OCI-LY3 (cell line): ENCODE data around the gene PRRC1.

ENCODE experiments used
- H2AFZ ChIP-seq: fragments of 200-600, 300-600 bp; shearing (Covaris generic); 2 replicates; pipeline ENCODE4 v1.6.0; 2014; ENCODE audit warnings: antibody characterized with exemption, low read depth, low read length
- H3K27ac ChIP-seq: fragments of 200-600, 300-600 bp; sonication (generic); 2 replicates; pipeline ENCODE4 v1.5.1; 2014; ENCODE audit warnings: mild to moderate bottlenecking, low read length, moderate library complexity, mixed read lengths
- H3K27me3 ChIP-seq: fragments of 200-600, 300-600 bp; sonication (generic); 2 replicates; pipeline ENCODE4 v1.6.1; 2014; ENCODE audit warnings: low read depth, low read length, mixed read lengths
- H3K36me3 ChIP-seq: fragments of 200-600, 300-600 bp; sonication (generic); replicated peaks from 2 replicates; pipeline ENCODE3; 2014; ENCODE audit warnings: low read depth, low read length, mixed read lengths
- H3K4me1 ChIP-seq: fragments of 300-600, 200-600 bp; sonication (generic); 2 replicates; pipeline ENCODE4 v1.6.1; 2014; ENCODE audit warnings: low read length, mixed read lengths
- H3K4me2 ChIP-seq: fragments of 200-600, 300-600 bp; sonication (generic); 2 replicates; pipeline ENCODE4 v1.6.1; 2014; ENCODE audit warnings: low read length, mixed read lengths
- H3K4me3 ChIP-seq: fragments of 300-600, 200-600 bp; sonication (generic); 2 replicates; pipeline ENCODE4 v1.5.1; 2014; ENCODE audit warnings: antibody characterized with exemption, mild to moderate bottlenecking, low read length, moderate library complexity
- H3K79me2 ChIP-seq: fragments of 300-600, 200-600 bp; shearing (Covaris generic); 2 replicates; pipeline ENCODE4 v1.6.1; 2014; ENCODE audit warnings: mild to moderate bottlenecking, low read length, mixed read lengths
- H3K9ac ChIP-seq: fragments of 300-600, 200-600 bp; shearing (Covaris generic); 2 replicates; pipeline ENCODE4 v1.6.0; 2014; ENCODE audit warnings: mild to moderate bottlenecking, low read length, moderate library complexity
- H3K9me3 ChIP-seq: fragments of 200-600, 300-600 bp; shearing (Covaris generic); 2 replicates; pipeline ENCODE4 v1.6.1; 2014; ENCODE audit warnings: low read length, mixed read lengths; ENCODE audit not compliant: insufficient read depth
- H4K20me1 ChIP-seq: fragments of 200-600, 300-600 bp; sonication (generic); 2 replicates; pipeline ENCODE4 v1.6.1; 2016; ENCODE audit warnings: low read length, mixed read lengths; ENCODE audit not compliant: insufficient read depth
- EZH2phosphoT487 ChIP-seq: fragments of 200-600 bp; shearing (Covaris generic); IDR thresholded peaks from 2 replicates; pipeline ENCODE4 v1.6.1; 2018; ENCODE audit warnings: antibody characterized with exemption, mixed run types, low read depth
- TF ChIP-seq, protein P1 (sequence below): fragments of 200-600, 300-600 bp; sonication (generic); IDR thresholded peaks from 2 replicates; pipeline ENCODE4 v1.5.1; 2014; ENCODE audit warnings: antibody characterized with exemption, low read length, low read depth

The PRRC1 gene

DNA sequence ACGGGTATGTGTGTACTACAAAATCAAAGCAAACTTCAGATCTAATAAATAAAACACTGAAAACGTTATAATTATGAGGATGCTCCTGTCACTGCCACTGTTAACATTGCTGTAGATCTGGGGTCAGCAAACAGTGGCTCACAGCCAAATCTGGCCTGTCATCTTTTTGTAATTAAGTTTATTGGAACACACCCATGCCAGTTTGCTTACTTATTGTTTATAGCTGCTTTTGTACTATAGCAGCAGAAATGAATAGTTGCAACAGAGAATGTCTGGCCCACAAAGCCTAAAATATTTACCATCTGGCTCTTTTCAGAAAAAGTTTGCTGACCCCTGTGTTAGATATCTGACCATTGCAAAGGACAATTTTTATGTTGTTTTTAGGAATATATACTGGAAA is 32.1 kb downstream of the PRRC1 start:
- Histone ChIP-seq H2AFZ (no peak overlapping the region), H3K4me3 (no peak overlapping the region), H3K4me1 (peaks cover 7% of the 10 kb centered on the region), H3K4me2 (no peak overlapping the region), H3K79me2 (no peaks in the 10 kb centered on the region; the same call in 1 of the 2 replicates), H4K20me1 (peaks cover 5% of the 10 kb centered on the region; the same call in 1 of the 2 replicates), H3K36me3 (peaks cover 33% of the 10 kb centered on the region), H3K27me3 (no peaks in the 10 kb centered on the region), H3K27ac (no peak overlapping the region), H3K9me3 (no peaks in the 10 kb centered on the region), H3K9ac (no peak overlapping the region)
- TF ChIP-seq, protein P1, sequence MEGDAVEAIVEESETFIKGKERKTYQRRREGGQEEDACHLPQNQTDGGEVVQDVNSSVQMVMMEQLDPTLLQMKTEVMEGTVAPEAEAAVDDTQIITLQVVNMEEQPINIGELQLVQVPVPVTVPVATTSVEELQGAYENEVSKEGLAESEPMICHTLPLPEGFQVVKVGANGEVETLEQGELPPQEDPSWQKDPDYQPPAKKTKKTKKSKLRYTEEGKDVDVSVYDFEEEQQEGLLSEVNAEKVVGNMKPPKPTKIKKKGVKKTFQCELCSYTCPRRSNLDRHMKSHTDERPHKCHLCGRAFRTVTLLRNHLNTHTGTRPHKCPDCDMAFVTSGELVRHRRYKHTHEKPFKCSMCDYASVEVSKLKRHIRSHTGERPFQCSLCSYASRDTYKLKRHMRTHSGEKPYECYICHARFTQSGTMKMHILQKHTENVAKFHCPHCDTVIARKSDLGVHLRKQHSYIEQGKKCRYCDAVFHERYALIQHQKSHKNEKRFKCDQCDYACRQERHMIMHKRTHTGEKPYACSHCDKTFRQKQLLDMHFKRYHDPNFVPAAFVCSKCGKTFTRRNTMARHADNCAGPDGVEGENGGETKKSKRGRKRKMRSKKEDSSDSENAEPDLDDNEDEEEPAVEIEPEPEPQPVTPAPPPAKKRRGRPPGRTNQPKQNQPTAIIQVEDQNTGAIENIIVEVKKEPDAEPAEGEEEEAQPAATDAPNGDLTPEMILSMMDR: no peak
- TF ChIP-seq EZH2phosphoT487: no peak

DNA sequence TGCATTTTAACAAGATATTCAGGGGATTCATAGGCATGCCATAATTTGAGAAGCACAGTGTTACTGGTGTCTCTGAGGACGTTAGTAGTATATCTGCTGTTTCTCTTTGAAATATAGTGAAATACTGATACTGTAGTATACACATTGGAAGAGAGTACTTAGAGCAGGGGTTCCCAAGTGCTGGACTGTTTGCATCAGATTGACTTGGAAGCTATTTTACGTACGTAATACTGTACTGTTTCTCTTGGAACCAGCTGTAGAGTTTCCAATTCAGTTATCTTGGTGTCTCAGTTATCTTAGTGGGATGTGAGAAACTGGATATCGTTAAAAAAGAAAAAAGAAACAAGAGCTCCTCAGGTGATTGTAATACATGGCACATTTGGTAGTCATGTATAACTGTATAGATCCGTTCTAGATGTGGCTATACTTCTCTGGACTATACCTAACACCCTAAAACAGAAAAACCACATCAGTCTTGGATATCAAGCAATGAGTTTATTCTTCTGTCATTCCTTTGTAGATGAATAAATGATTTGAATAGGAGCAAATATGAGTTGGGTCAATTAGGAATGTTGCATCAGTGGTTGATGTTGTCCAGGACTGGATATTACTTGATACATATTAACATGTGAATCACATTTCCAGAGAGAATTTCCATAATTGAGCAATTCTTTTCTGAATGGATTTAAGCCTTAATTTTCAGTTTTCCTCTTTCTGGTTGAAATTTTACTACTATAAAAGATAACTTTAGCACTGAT is 33.4 kb downstream of the PRRC1 start:
- no peaks in the 10 kb centered on the region; the same call in 1 of the 2 replicates for H3K79me2 ChIP-seq
- H3K36me3 ChIP-seq: peaks cover 37% of the 10 kb centered on the region
- no peak overlapping the region for H3K9ac ChIP-seq
- no peak overlapping the region for H3K4me3 ChIP-seq
- H3K27me3 ChIP-seq: no peaks in the 10 kb centered on the region
- no peaks in the 10 kb centered on the region for H3K9me3 ChIP-seq
- H3K27ac ChIP-seq: no peak overlapping the region
- TF ChIP-seq, protein P1: no peak
- no peak for TF ChIP-seq EZH2phosphoT487
- no peak overlapping the region for H3K4me2 ChIP-seq
- no peak overlapping the region for H2AFZ ChIP-seq
- peaks cover 4% of the 10 kb centered on the region; the same call in 1 of the 2 replicates for H4K20me1 ChIP-seq
- peaks cover 20% of the 10 kb centered on the region for H3K4me1 ChIP-seq

DNA sequence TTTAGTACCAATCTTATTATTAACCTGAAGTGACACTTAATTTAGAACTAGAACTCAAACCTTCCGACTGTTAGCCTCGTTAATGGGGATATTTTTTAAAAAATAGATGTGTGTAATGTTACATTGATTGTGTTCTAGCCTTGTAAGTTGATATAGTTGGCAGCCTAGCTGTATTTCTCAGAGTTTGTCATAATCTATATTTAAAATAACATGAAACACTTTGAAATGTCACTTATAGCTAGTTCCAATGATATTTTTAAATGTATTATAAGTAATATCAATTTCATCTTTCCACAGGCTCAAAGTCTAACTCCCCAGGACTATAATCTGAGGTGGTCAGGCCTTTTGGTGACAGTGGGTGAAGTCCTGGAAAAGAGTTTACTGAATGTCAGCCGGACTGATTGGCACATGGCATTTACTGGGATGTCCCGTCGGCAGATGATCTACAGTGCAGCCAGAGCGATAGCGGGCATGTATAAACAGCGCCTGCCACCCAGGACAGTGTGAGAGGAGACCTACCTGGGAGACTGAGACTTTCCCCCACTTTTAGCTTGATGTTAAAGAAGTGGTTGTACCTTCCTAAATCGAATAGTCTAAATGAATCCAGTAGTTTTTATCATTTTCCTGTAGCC is 34.1 kb downstream of the PRRC1 start:
- Histone ChIP-seq H3K4me2 (no peak overlapping the region), H3K9ac (no peak overlapping the region), H3K79me2 (no peaks in the 10 kb centered on the region), H4K20me1 (no peaks in the 10 kb centered on the region), H2AFZ (no peak overlapping the region), H3K4me3 (no peak overlapping the region), H3K9me3 (no peaks in the 10 kb centered on the region), H3K36me3 (peaks cover 37% of the 10 kb centered on the region), H3K27ac (no peak overlapping the region), H3K4me1 (peaks cover 23% of the 10 kb centered on the region), H3K27me3 (no peaks in the 10 kb centered on the region)
- TF ChIP-seq, protein P1: no peak
- no peak for TF ChIP-seq EZH2phosphoT487

DNA sequence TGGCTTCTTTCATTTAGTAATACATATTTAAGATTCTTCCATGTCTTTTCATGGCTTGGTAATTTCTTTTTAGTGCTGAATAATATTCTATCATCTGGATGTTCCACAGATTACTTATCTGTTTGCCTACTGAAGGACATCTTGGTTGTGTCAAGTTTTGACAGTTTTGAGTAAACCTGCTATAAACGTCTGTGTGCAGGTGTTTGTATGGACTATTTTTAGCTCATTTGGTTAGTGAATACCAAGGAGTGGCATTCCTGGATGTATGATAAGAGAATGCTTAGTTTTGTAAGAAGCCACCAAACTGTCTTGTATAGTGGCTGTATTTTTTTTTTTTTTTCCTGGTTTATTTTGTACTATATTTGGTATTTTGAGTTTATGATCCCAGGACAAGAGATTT is 38.4 kb downstream of the PRRC1 start:
- Histone ChIP-seq H3K4me2 (no peak overlapping the region), H3K27me3 (no peaks in the 10 kb centered on the region), H2AFZ (no peak overlapping the region), H3K9ac (no peak overlapping the region), H3K27ac (no peak overlapping the region), H4K20me1 (no peaks in the 10 kb centered on the region), H3K4me1 (peaks cover 23% of the 10 kb centered on the region), H3K79me2 (no peaks in the 10 kb centered on the region), H3K4me3 (no peak overlapping the region), H3K9me3 (no peaks in the 10 kb centered on the region), H3K36me3 (peaks cover 18% of the 10 kb centered on the region)
- TF ChIP-seq, protein P1: no peak
- TF ChIP-seq EZH2phosphoT487: no peak
